Endodermal cell (in vitro differentiated cells): Measurements from ENCODE around the gene SLC16A6. TPM values are rescaled to one million over a fixed set of nuclear protein-coding genes. Genes with fewer than 3 reads are reported as not detected.
"Not testable (repeated sequence)": the region's sequence is repeated elsewhere in the genome, so short reads cannot be mapped to it uniquely, and the experiment has no call there.

ENCODE experiments used
- DNase-seq: peaks from one replicate; pipeline ENCODE4 v3.0.0-alpha.2; 2017
- H3K27ac ChIP-seq: 2 replicates; pipeline ENCODE4 v1.5.1; 2013; ENCODE audit warnings: mild to moderate bottlenecking, low read depth, low read length, moderate library complexity
- H3K27me3 ChIP-seq: 2 replicates; pipeline ENCODE4 v1.6.1; 2013; ENCODE audit warnings: mild to moderate bottlenecking, low read length, moderate library complexity; ENCODE audit not compliant: insufficient read depth, control insufficient read depth, poor library complexity, severe bottlenecking
- H3K36me3 ChIP-seq: 2 replicates; pipeline ENCODE4 v1.7.0; 2013; ENCODE audit warnings: mild to moderate bottlenecking, low read length, moderate library complexity; ENCODE audit not compliant: control insufficient read depth, insufficient read depth
- H3K4me1 ChIP-seq: one replicate; pipeline ENCODE4 v1.7.0; 2013; ENCODE audit warnings: low read length; ENCODE audit not compliant: control insufficient read depth, insufficient read depth
- H3K4me3 ChIP-seq: 2 replicates; pipeline ENCODE4 v1.5.1; 2013; ENCODE audit warnings: mild to moderate bottlenecking, low read length, moderate library complexity
- H3K9ac ChIP-seq: 2 replicates; pipeline ENCODE4 v1.6.1; 2013; ENCODE audit warnings: mild to moderate bottlenecking, low read length, moderate library complexity; ENCODE audit not compliant: poor library complexity, severe bottlenecking; ENCODE audit errors: extremely low read depth
- H3K9me3 ChIP-seq: 2 replicates; pipeline ENCODE4 v1.6.1; 2013; ENCODE audit warnings: mild to moderate bottlenecking, low read length, moderate library complexity; ENCODE audit not compliant: control insufficient read depth
- H3K27ac Mint-ChIP-seq: 2 replicates; pipeline ENCODE4 v1.8.0; 2020; ENCODE audit warnings: mixed read lengths
- H3K27me3 Mint-ChIP-seq: 2 replicates; pipeline ENCODE4 v1.8.0; 2021; ENCODE audit warnings: mild to moderate bottlenecking, mixed read lengths; ENCODE audit not compliant: insufficient read depth
- H3K36me3 Mint-ChIP-seq: 2 replicates; pipeline ENCODE4 v1.8.0; 2020; ENCODE audit warnings: low read depth, mixed read lengths
- H3K4me1 Mint-ChIP-seq: 2 replicates; pipeline ENCODE4 v1.8.0; 2020; ENCODE audit warnings: mixed read lengths
- H3K4me3 Mint-ChIP-seq: 2 replicates; pipeline ENCODE4 v1.8.0; 2020; ENCODE audit warnings: mild to moderate bottlenecking, moderate library complexity, mixed read lengths
- H3K9me3 Mint-ChIP-seq: 2 replicates; pipeline ENCODE4 v1.8.0; 2020; ENCODE audit warnings: mild to moderate bottlenecking, mixed read lengths
- WGBS, 2 experiments: methylation state at CpG; one replicate each; pipeline versions ENCODE4 v1.1.5 to v1.1.7; 2013; ENCODE audit warnings: missing lambda C conversion rate in 2 of 2, mixed read lengths in 1 of 2; ENCODE audit not compliant: insufficient coverage in 1 of 2, insufficient read length in 1 of 2; 5-methylcytosine and 5-hydroxymethylcytosine counted together
- total RNA-seq, 2 donors: library from RNA; stranded (reverse); fragmentation: NEBNext Ultra II Directional in 1 of 2; extraction: Animal tissue kit (Norgen Biotek cat#: 25700) in 1 of 2; gene quantifications; 2 replicates in 1 of 2; 3 replicates in 1 of 2; pipeline ENCODE4 v1.2.1, GENCODE V29; 2021
- TF ChIP-seq, protein P1 (sequence below): fragments of 200-600 bp; sonication (generic); conservative IDR thresholded peaks from 2 replicates; pipeline ENCODE4 v1.5.0; 2021; ENCODE audit warnings: antibody characterized with exemption, mild to moderate bottlenecking

Gene SLC16A6
- total RNA-seq, 2 donors from 2014 or later: 0.18 to 0.58 TPM

DNA sequence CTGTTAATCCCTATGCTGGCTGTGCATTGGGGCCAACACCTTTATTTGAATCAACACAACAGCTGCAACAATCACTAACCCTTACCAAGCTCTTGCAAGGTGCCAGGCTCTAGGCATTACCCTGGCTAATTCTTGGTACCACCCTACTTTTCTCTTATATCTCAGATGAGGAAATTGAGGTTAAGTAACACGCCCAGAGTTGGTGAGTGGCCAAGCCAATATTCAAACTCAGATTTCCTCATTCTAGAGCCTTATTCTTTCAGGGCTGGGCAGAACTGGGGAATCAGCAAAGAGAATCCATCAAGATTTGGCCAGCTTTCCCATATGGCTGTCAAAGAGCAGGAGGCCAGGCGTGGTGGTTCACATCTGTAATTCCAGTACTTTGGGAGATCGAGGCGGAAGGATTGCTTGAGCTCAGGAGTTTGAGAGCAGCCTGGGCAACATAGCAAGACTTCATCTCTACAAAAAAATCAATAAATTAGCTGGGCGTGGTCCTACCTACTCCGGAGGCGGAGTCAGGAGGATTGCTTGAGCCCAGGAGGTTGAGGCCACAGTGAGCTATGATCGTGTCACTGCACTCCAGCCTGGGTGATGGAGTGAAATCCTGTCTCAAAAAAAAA lies 24.1 kb upstream of the SLC16A6 start:
- peaks cover 27% of the 10 kb centered on the region for H3K4me1 Mint-ChIP-seq
- Histone ChIP-seq H3K4me1 (peaks cover 10% of the 10 kb centered on the region), H3K9me3 (peaks cover 2% of the 10 kb centered on the region), H3K27ac (no peak overlapping the region), H3K4me3 (no peak overlapping the region), H3K36me3 (no peaks in the 10 kb centered on the region), H3K27me3 (peaks cover 4% of the 10 kb centered on the region), H3K9ac (no peak overlapping the region)
- H3K27ac Mint-ChIP-seq: no peak overlapping the region
- no peak overlapping the region for H3K4me3 Mint-ChIP-seq
- TF ChIP-seq, protein P1, sequence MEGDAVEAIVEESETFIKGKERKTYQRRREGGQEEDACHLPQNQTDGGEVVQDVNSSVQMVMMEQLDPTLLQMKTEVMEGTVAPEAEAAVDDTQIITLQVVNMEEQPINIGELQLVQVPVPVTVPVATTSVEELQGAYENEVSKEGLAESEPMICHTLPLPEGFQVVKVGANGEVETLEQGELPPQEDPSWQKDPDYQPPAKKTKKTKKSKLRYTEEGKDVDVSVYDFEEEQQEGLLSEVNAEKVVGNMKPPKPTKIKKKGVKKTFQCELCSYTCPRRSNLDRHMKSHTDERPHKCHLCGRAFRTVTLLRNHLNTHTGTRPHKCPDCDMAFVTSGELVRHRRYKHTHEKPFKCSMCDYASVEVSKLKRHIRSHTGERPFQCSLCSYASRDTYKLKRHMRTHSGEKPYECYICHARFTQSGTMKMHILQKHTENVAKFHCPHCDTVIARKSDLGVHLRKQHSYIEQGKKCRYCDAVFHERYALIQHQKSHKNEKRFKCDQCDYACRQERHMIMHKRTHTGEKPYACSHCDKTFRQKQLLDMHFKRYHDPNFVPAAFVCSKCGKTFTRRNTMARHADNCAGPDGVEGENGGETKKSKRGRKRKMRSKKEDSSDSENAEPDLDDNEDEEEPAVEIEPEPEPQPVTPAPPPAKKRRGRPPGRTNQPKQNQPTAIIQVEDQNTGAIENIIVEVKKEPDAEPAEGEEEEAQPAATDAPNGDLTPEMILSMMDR: no peak
- H3K36me3 Mint-ChIP-seq: no peaks in the 10 kb centered on the region
- DNase-seq: no peak
- peaks cover 17% of the 10 kb centered on the region for H3K27me3 Mint-ChIP-seq
- H3K9me3 Mint-ChIP-seq: peaks cover 3% of the 10 kb centered on the region
- 90% methylated on average over 5 to 8 of the region's 8 CpGs for WGBS, 2 experiments

DNA sequence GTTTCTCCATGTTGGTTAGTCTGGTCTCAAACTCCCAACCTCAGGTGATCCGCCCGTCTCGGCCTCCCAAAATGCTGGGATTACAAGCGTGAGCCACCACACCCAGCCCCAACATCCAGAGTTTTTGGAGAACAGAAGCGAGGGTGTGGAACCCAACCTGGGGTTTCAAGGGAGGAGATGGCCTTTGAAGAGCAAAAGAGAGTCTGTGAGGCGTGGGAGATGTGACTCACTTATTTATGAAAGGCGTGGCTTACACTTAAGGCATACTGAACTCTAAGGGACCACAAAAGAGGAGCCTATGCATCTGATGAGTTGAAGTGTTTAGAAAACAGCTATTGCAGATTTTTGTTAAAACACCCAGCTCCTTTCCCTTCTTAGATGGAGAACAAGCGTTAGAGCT lies 19.2 kb upstream of the SLC16A6 start:
- Mint-ChIP-seq H3K27me3 (no peaks in the 10 kb centered on the region), H3K9me3 (peaks cover 3% of the 10 kb centered on the region), H3K4me1 (no peaks in the 10 kb centered on the region), H3K4me3 (no peak overlapping the region), H3K36me3 (peaks cover 4% of the 10 kb centered on the region), H3K27ac (no peak overlapping the region)
- Histone ChIP-seq H3K9ac (no peak overlapping the region), H3K9me3 (no peaks in the 10 kb centered on the region), H3K4me3 (no peak overlapping the region), H3K27me3 (no peaks in the 10 kb centered on the region), H3K36me3 (no peaks in the 10 kb centered on the region), H3K27ac (no peak overlapping the region), H3K4me1 (no peaks in the 10 kb centered on the region)
- TF ChIP-seq, protein P1: no peak
- 88 to 96% methylated on average over 3 to 8 of the region's 8 CpGs for WGBS, 2 experiments
- DNase-seq: no peak

DNA sequence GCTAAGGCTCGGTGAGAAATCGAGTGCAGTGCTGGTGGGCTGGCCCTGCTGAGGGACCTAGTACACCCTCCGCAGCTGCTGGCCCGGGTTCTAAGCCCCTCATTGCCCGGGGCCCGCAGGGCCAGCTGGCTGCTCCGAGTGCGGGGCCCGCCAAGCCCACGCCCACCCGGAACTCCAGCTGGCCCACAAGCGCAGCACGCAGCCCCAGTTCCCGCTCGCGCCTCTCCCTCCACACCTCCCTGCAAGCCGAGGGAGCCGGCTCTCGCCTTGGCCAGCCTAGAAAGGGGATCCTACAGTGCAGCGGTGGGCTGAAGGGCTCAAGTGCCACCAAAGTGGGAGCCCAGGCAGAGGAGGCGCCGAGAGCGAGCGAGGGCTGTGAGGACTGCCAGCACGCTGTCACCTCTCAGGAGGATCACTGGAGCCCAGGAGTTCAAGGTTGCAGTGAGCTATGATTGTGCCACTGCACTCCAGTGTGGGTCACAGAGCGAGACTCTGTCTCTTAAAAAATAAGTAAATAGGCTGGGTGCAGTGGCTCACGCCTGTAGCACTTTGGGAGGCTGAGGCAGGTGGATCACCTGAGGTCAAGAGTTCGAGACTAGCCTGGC lies 18.2 kb upstream of the SLC16A6 start:
- 96 to 97% methylated on average over 11 to 28 of the region's 28 CpGs for WGBS, 2 experiments
- not testable (repeated sequence) for H3K27me3 Mint-ChIP-seq, H3K36me3 ChIP-seq, H3K9me3 Mint-ChIP-seq, H3K4me1 Mint-ChIP-seq, H3K4me3 Mint-ChIP-seq, H3K9me3 ChIP-seq, H3K36me3 Mint-ChIP-seq, H3K4me1 ChIP-seq, H3K27ac Mint-ChIP-seq, H3K4me3 ChIP-seq, H3K27me3 ChIP-seq, H3K27ac ChIP-seq, H3K9ac ChIP-seq, DNase-seq

DNA sequence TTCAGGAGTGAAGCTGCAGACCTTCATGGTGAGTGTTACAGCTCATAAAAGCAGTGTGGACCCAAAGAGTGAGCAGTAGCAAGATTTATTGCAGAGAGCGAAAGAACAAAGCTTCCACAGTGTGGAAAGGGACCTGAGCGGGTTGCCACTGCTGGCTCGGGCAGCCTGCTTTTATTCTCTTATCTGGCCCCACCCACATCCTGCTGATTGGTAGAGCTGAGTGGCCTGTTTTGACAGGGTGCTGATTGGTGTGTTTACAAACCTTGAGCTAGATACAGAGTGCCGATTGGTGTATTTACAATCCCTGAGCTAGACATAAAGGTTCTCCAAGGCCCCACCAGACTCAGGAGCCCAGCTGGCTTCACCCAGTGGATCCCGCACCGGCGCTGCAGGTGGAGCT lies 17.6 kb upstream of the SLC16A6 start:
- not testable (repeated sequence) for H3K36me3 Mint-ChIP-seq, H3K36me3 ChIP-seq, H3K27ac ChIP-seq, H3K4me3 ChIP-seq, DNase-seq, H3K27ac Mint-ChIP-seq, H3K9me3 ChIP-seq, H3K27me3 Mint-ChIP-seq, H3K27me3 ChIP-seq, H3K4me1 Mint-ChIP-seq, H3K9me3 Mint-ChIP-seq, H3K9ac ChIP-seq, H3K4me1 ChIP-seq, H3K4me3 Mint-ChIP-seq
- WGBS, 2 experiments: 89% methylated on average over 5 of the region's 7 CpGs; no CpG with 5 or more reads in 1 of the 2 experiments
